GM12872 (cell line): Measurements from ENCODE around the gene PNPO.

Experiments
- TF ChIP-seq, protein P1 (sequence below): IDR thresholded peaks from 3 replicates; pipeline ENCODE4 v1.5.1; 2011; ENCODE audit warnings: low read depth, mild to moderate bottlenecking, low read length, moderate library complexity; ENCODE audit not compliant: insufficient read depth

Gene PNPO

DNA sequence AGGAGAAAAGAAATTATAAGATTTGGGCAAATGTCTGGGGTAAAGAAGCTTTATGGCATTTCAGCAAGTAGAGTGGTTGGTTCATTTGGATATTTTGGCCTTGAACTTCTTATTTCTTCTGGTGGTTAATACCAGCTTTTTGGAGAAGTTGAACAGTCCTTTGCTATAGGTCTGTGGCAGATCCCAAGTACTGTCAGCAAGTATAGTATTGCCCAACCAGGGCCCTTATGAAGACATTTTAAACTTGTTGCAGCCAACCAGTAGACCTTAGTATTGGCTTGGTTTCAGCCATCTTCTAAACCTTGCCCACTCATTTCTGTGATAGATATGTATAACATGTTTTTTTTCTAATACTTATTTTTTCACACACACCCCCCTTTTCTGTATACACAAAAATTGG, 43.1 kb upstream of the PNPO start:
- TF ChIP-seq, protein P1, sequence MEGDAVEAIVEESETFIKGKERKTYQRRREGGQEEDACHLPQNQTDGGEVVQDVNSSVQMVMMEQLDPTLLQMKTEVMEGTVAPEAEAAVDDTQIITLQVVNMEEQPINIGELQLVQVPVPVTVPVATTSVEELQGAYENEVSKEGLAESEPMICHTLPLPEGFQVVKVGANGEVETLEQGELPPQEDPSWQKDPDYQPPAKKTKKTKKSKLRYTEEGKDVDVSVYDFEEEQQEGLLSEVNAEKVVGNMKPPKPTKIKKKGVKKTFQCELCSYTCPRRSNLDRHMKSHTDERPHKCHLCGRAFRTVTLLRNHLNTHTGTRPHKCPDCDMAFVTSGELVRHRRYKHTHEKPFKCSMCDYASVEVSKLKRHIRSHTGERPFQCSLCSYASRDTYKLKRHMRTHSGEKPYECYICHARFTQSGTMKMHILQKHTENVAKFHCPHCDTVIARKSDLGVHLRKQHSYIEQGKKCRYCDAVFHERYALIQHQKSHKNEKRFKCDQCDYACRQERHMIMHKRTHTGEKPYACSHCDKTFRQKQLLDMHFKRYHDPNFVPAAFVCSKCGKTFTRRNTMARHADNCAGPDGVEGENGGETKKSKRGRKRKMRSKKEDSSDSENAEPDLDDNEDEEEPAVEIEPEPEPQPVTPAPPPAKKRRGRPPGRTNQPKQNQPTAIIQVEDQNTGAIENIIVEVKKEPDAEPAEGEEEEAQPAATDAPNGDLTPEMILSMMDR, result no peak

DNA sequence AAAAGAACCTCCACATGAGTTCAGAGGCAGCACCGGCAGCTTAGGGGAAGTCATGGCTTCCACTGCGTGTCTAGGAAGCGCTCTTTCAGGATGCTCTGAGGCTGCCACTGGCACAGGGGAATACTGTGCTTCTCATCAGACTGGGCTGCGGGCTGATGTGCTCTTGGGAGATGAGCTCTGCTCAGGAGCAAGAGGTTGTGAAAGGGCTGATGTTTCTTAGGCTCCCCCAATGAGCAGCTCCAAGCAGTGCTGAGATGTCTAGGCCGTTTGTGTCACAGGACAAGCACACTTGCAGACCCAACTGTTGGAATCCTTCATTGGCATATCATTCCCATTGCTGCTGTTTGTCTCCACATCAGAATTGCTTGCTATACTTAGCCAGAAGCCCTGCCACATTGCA, 41.7 kb upstream of the PNPO start:
- TF ChIP-seq, protein P1, result no peak

- TF ChIP-seq, protein P1, result no peak
Observed at GRCh38 chr17:47901423-47901822, 39.9 kb upstream of the PNPO start.

GRCh38 chr17:47902039-47902744, 39.2 kb upstream of the PNPO start:
- TF ChIP-seq, protein P1, result no peak

DNA sequence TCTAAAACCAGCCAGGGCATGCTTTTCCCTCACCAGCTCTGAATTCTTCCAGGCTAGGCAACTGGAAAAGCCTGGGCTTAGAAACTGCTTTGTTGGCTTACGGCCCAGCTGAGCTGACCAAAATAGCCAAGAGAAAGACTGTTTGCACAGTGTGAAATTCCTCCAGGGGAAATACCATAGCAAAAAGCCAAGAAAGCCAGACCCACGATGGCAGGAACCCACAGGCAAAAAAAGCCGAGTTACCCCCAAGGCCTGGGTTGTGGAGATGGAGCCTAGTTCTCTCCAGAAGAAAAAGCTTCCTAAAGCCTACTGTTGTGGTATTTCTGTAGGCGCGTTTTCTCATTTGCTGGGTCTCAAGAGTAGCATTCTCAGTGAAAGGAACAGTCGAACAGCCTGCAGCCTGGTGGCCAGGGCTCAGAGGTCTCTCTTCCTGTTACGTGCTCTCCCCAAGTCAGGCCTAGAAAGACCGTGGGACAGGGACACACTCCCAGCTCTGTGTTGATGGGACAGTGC, 36.1 kb upstream of the PNPO start:
- TF ChIP-seq, protein P1, result no peak

DNA sequence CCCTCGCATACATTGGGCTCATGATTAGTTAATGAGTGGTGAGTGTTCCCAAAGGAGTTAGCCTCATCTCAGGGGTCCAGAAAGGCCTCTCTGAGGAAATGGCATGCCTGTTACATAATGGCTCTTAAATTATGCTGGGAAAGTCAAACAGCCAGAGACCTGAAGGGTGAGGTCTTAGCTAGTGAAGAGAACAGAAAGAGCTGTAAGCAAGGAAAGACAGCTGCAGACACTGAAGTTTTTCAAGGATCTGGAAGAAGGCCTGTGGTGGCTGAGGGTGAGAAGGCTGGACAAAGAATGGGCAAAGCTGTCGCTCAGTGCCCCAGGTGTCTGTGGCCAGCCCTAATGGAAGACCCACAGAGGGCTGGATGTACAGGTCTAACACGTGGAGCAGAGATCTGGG, 34.9 kb upstream of the PNPO start:
- TF ChIP-seq, protein P1, result no peak

- TF ChIP-seq, protein P1, result no peak
Observed at GRCh38 chr17:47907932-47908562, 33.3 kb upstream of the PNPO start.
